ENCODE results near the gene RNF183. TPM values are rescaled to one million over a fixed set of nuclear protein-coding genes. Genes with fewer than 3 reads are reported as not detected.

RNF183 gene
- not detected in 2 replicates for total RNA-seq

GRCh38 chr9:113302792-113303418 lies at the start of gene RNF183:
TSS of gene RNF183 (minus strand) at chr9:113303376. CDS start at chr9:113298184, 5,192 bp downstream.

GRCh38 chr9:113349445-113350094 lies 46.4 kb upstream of the RNF183 start, which contains the start of gene BSPRY:
TSS of gene BSPRY (plus strand) at chr9:113349541. CDS start at chr9:113349580, 39 bp downstream.

GRCh38 chr9:113340011-113340699 lies 37.0 kb upstream of the RNF183 start, which contains the start of gene WDR31:
TSS of gene WDR31 (minus strand) at chr9:113340275. CDS start at chr9:113332022, 8,253 bp downstream.

GRCh38 chr9:113275157-113276131 lies 27.7 kb downstream of the RNF183 start, which contains the start of the genes CDC26 and PRPF4:
TSS of gene CDC26 (minus strand) at chr9:113275572. CDS start at chr9:113272507, 3,065 bp downstream.
TSS of gene PRPF4 (plus strand) at chr9:113275658. CDS start at chr9:113275744, 86 bp downstream.

Other genes with a start within 250 kb of the RNF183 start
- 0.97 and 2.0 TPM in 2 replicates for gene ZFP37, start 246.7 kb downstream of the RNF183 start, total RNA-seq
- 5.8 and 5.9 TPM in 2 replicates for gene SLC31A2, start 152.4 kb downstream of the RNF183 start, total RNA-seq
- gene FKBP15, start 82.1 kb downstream of the RNF183 start, total RNA-seq: 9.7 and 17.0 TPM in 2 replicates
- gene SLC31A1, start 81.8 kb downstream of the RNF183 start, total RNA-seq: 14.6 and 21.3 TPM in 2 replicates
- gene CDC26, start 27.8 kb downstream of the RNF183 start, total RNA-seq: 76.7 and 98.0 TPM in 2 replicates
- gene PRPF4, start 27.7 kb downstream of the RNF183 start, total RNA-seq: 27.0 and 38.0 TPM in 2 replicates
- 0.32 and 0.46 TPM in 2 replicates for gene WDR31, start 36.9 kb upstream of the RNF183 start, total RNA-seq
- gene BSPRY, start 46.2 kb upstream of the RNF183 start, total RNA-seq: not detected in 2 replicates
- gene HDHD3, start 73.6 kb upstream of the RNF183 start, total RNA-seq: 7.8 and 8.8 TPM in 2 replicates
- gene ALAD, start 97.9 kb upstream of the RNF183 start, total RNA-seq: 14.3 and 15.2 TPM in 2 replicates
- gene POLE3, start 107.3 kb upstream of the RNF183 start, total RNA-seq: 63.0 and 91.5 TPM in 2 replicates
- gene C9orf43, start 107.4 kb upstream of the RNF183 start, total RNA-seq: 0.15 and 0.32 TPM in 2 replicates
- 321 and 369 TPM in 2 replicates for gene RGS3, start 160.4 kb upstream of the RNF183 start, total RNA-seq

Measured in epithelial cell of umbilical artery (primary cell).